Measurements from ENCODE around the gene NHLH2.

GRCh38 chr1:115794976-115795639, 45.8 kb downstream of the NHLH2 start:
- TF ChIP-seq CTCF (IDR thresholded peaks at IDR 0.05 in 2 of 3, conservative IDR thresholded peaks at IDR 0.05 in 1 of 3; ENCODE audit: control insufficient read depth in 2 of 3, extremely low read depth in 1 of 3, insufficient read depth in 1 of 3, low read depth in 3 of 3, low read length in 3 of 3) (no peak), CHD2 (IDR thresholded peaks at IDR 0.05; ENCODE audit: borderline replicate concordance, low read depth, low read length) (no peak), LARP7 (IDR thresholded peaks at IDR 0.05) (no peak), TAF1 (IDR thresholded peaks at IDR 0.05; ENCODE audit: borderline replicate concordance, low read depth, low read length) (no peak), USF2 (IDR thresholded peaks at IDR 0.05; ENCODE audit: borderline replicate concordance, low read depth, low read length) (no peak), EGR1 (IDR thresholded peaks at IDR 0.05; ENCODE audit: borderline replicate concordance in 1 of 2, low read depth in 2 of 2, low read length in 2 of 2) (no peak), EZH2 (IDR thresholded peaks at IDR 0.05; ENCODE audit: borderline replicate concordance, control insufficient read depth, low read depth, low read length) (no peak), MXI1 (IDR thresholded peaks at IDR 0.05; ENCODE audit: low read depth, low read length) (no peak), SRF (IDR thresholded peaks at IDR 0.05; ENCODE audit: low read depth in 2 of 2, low read length in 2 of 2) (no peak), SKIL (IDR thresholded peaks at IDR 0.05; ENCODE audit: low read depth, poor library complexity, severe bottlenecking) (no peak), CREB1 (IDR thresholded peaks at IDR 0.05; ENCODE audit: low read depth) (no peak), TCF3 (IDR thresholded peaks at IDR 0.05; ENCODE audit: borderline replicate concordance, insufficient read depth, low read depth, low read length) (no peak)

Measured in GM12878 (cell line).